ENCODE results near the gene ZFP62. TPM values are rescaled to one million over a fixed set of nuclear protein-coding genes. Genes with fewer than 3 reads are reported as not detected.

Gene ZFP62
- total and polyA plus RNA-seq, 12 donors: 6.4 to 24.9 (median 13.6) TPM

DNA sequence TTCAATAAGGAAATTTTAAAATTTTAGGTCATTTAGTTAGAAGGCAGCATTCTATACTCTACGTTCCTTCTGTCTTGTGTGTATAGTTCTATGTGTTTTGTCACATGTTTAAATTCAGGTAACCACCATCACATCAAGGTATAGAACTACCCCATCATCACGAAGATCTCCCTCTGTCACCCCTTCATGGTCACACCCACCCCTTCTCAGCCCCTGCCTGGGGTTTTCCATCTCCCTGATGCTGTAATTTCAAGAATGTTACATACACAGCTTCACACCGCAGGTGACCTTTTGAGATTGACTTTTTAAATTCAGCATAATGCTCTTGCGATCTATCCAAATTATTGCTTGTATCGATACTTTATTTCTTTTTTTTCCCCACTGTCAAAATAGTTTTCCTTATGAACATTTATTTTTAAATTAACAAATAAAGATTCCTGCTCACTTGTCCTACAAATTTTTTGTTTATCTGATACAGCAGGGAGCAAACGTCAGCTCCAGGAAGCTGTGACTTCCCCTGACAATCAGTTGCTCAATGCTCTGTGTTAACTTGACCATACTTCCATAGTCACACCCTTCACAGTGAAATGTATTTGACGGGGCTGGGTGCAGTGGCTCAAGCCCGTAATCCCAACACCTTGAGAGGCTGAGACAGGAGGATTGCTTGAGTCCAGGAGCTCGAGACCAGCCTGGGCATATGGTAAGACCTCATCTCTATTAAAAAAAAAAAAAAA is 48.1 kb upstream of the ZFP62 start:
- Histone ChIP-seq H3K27ac (peak overlapping the region in 3 of 10 donors; percentile 28 to 78 (median 53)), H3K27me3 (peaks cover 0 to 6% (median 0%) of the 10 kb centered on the region in 7 donors), H3K9me3 (no peaks in the 10 kb centered on the region), H3K36me3 (no peaks in the 10 kb centered on the region), H3K4me1 (peaks cover 0 to 6% (median 0%) of the 10 kb centered on the region in 9 donors), H3K4me3 (no peak overlapping the region)
- peak in 5 of 8 donors; percentile 51 to 86 (median 73) for ATAC-seq
- no peak for DNase-seq
- no peak for TF ChIP-seq CTCF (IDR thresholded peaks at IDR 0.05)
- 65 to 73% methylated on average over 9 of the region's 9 CpGs for WGBS, 2 donors
- intact Hi-C loops (cut with DNase I): no loop called here

DNA sequence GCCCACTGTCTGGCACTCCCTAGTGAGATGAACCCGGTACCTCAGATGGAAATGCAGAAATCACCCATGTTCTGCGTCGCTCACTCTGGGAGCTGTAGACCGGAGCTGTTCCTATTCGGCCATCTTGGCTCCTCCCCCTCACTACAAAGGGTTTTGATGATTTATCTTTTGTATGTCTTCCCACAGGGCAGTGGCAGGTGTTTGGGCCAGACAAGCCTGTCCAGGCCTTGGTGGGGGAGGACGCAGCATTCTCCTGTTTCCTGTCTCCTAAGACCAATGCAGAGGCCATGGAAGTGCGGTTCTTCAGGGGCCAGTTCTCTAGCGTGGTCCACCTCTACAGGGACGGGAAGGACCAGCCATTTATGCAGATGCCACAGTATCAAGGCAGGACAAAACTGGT is 47.3 kb upstream of the ZFP62 start:
- Histone ChIP-seq H3K27ac (no peak overlapping the region), H3K4me1 (peaks cover 0 to 6% (median 0%) of the 10 kb centered on the region in 9 donors), H3K27me3 (peaks cover 0 to 6% (median 0%) of the 10 kb centered on the region in 7 donors), H3K36me3 (no peaks in the 10 kb centered on the region), H3K4me3 (no peak overlapping the region), H3K9me3 (no peaks in the 10 kb centered on the region)
- intact Hi-C loops (cut with DNase I): no loop called here
- ATAC-seq (no peak), DNase-seq (no peak)
- TF ChIP-seq CTCF (IDR thresholded peaks at IDR 0.05): no peak
- 81 to 91% methylated on average over 9 of the region's 9 CpGs for WGBS, 2 donors

GRCh38 chr5:180901319-180902009 is 40.4 kb upstream of the ZFP62 start:
- WGBS, 2 donors: 88 to 90% methylated on average over 7 of the region's 7 CpGs
- no peak overlapping the region for H3K4me3 ChIP-seq
- TF ChIP-seq CTCF (IDR thresholded peaks at IDR 0.05): no peak
- intact Hi-C loops (cut with DNase I): no loop called here
- no peaks in the 10 kb centered on the region for H3K27me3 ChIP-seq
- peaks cover 0 to 6% (median 0%) of the 10 kb centered on the region in 11 donors for H3K9me3 ChIP-seq
- H3K27ac ChIP-seq: no peak overlapping the region
- peaks cover 0 to 7% (median 0%) of the 10 kb centered on the region in 9 donors for H3K4me1 ChIP-seq
- DNase-seq: no peak
- no peak for ATAC-seq
- H3K36me3 ChIP-seq: no peaks in the 10 kb centered on the region

GRCh38 chr5:180900178-180900577 is 39.1 kb upstream of the ZFP62 start:
- H3K27ac ChIP-seq: peak overlapping the region in 6 of 10 donors; percentile 28 to 58 (median 42)
- H3K9me3 ChIP-seq: peaks cover 0 to 16% (median 0%) of the 10 kb centered on the region in 11 donors
- H3K4me3 ChIP-seq: no peak overlapping the region
- ATAC-seq: peak in 3 of 8 donors; percentile 39 to 72 (median 57)
- TF ChIP-seq CTCF (IDR thresholded peaks at IDR 0.05): no peak
- 59 to 71% methylated on average over 5 of the region's 5 CpGs for WGBS, 2 donors
- intact Hi-C loops (cut with DNase I): no loop called here
- peaks cover 0 to 7% (median 0%) of the 10 kb centered on the region in 9 donors for H3K4me1 ChIP-seq
- H3K36me3 ChIP-seq: no peaks in the 10 kb centered on the region
- no peaks in the 10 kb centered on the region for H3K27me3 ChIP-seq
- no peak for DNase-seq
